Immature natural killer cell (primary cell): ENCODE results near the gene SMIM5. TPM values are rescaled to one million over a fixed set of nuclear protein-coding genes. Genes with fewer than 3 reads are reported as not detected.
A peak's percentile ranks its signal among the peaks of the same experiment; 100 is the strongest.
"Not testable (repeated sequence)": the region's sequence is repeated elsewhere in the genome, so short reads cannot be mapped to it uniquely, and the experiment has no call there.

Source experiments
- DNase-seq, 3 donors: peaks; one replicate each; pipeline ENCODE4 v3.0.0; 2022; ENCODE audit warnings: mixed read lengths in 1 of 3
- H3K27ac Mint-ChIP-seq, 6 donors: one replicate each; pipeline ENCODE4 v1.8.0; 2020; ENCODE audit warnings: mixed read lengths in 6 of 6, mild to moderate bottlenecking in 5 of 6, inconsistent platforms in 4 of 6, moderate library complexity in 3 of 6
- H3K27me3 Mint-ChIP-seq, 3 donors: one replicate each; pipeline ENCODE4 v1.8.0; 2020 to 2021; ENCODE audit warnings: low read depth in 3 of 3, mild to moderate bottlenecking in 3 of 3, mixed read lengths in 3 of 3, moderate library complexity in 3 of 3, inconsistent platforms in 1 of 3
- H3K36me3 Mint-ChIP-seq, 3 donors: one replicate each; pipeline ENCODE4 v1.8.0; 2020; ENCODE audit warnings: mixed read lengths in 3 of 3, inconsistent platforms in 2 of 3, mild to moderate bottlenecking in 2 of 3
- H3K4me1 Mint-ChIP-seq, 2 donors: one replicate each; pipeline ENCODE4 v1.8.0; 2020; ENCODE audit warnings: inconsistent platforms in 2 of 2, mild to moderate bottlenecking in 2 of 2, mixed read lengths in 2 of 2, moderate library complexity in 1 of 2
- H3K4me3 Mint-ChIP-seq, 5 donors: one replicate each; pipeline ENCODE4 v1.8.0; 2020; ENCODE audit warnings: mild to moderate bottlenecking in 5 of 5, mixed read lengths in 5 of 5, inconsistent platforms in 3 of 5, moderate library complexity in 3 of 5
- H3K9me3 Mint-ChIP-seq, 6 donors: one replicate each; pipeline ENCODE4 v1.8.0; 2020; ENCODE audit warnings: mild to moderate bottlenecking in 6 of 6, mixed read lengths in 6 of 6, inconsistent platforms in 4 of 6, moderate library complexity in 3 of 6
- polyA plus RNA-seq, 3 donors: library from polyadenylated mRNA; unstranded; fragments of 300-500 nt; fragmentation: Illumina TruSeq; gene quantifications; one replicate each; pipeline ENCODE4 v1.2.3, GENCODE V29; 2021

Gene SMIM5
- 1 to 10 TPM in 1 of 3 donors, not detected in 2; 1.1 TPM for polyA plus RNA-seq

DNA sequence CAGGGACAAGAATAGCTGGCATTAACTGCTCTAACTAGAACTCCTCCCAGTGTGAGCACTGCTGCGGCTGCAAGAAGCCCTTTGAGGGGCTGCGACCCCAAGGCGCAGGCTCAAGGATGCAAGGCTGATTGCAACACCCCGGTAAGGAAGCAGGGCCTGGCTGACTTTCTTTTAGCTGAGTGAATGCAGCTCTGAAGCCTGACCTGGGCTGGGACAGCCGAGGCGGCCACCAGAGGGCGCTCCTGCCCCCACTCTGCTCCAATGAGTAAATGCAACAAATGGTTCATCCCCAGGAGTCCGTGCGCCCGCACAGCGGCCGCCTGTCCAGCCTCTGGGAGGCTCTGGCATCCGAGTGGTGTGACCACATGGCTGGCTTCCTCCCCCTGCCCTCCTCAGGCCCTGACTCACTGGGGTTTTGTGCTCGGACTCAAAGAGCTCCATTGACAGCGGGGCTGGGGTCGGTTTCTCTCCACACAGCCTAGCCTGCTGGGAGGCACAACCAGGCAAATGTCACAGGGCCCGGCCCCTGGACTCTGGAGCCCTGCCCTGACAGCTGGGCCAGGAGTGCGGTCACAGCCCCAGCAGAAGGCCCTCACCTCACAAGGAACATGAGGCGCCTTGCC is at the start of gene SMIM5:
SMIM5 (plus strand) TSS at position 572 of the 623 bp plus-strand sequence. CDS start 6,768 bp downstream, outside the sequence.
- Mint-ChIP-seq H3K36me3 (no peaks in the 10 kb centered on the region), H3K4me1 (peaks cover 1 to 6% of the 10 kb centered on the region in 2 donors), H3K27me3 (peaks cover 0 to 3% (median 3%) of the 10 kb centered on the region in 3 donors), H3K4me3 (no peak within 1 kb of the TSS), H3K27ac (no peak within 1 kb of the TSS), H3K9me3 (no peaks in the 10 kb centered on the region)
- peak; percentile 67 to 78 (median 73) for DNase-seq

DNA sequence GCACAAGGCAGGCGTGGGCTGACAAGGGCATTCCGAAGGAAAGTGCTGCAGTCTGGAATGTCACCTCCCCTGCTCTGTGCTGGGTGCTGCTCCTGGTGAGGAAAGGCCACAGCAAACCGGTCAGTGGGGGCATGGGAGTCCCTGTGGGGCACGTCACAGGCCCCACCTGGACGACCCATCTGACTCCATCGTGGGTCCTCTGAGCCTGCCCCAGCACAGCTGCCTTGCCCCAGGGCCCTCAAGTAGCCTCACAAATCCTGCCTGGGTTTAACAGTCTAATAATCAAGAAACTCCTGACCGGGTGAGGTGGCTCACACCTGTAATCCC is 48.4 kb upstream of the SMIM5 start:
- Mint-ChIP-seq H3K4me3 (no peak overlapping the region), H3K27me3 (peaks cover 4 to 8% (median 5%) of the 10 kb centered on the region in 3 donors), H3K36me3 (no peaks in the 10 kb centered on the region), H3K9me3 (no peaks in the 10 kb centered on the region), H3K4me1 (peaks cover 28 to 31% of the 10 kb centered on the region in 2 donors), H3K27ac (no peak overlapping the region)
- DNase-seq = no peak

DNA sequence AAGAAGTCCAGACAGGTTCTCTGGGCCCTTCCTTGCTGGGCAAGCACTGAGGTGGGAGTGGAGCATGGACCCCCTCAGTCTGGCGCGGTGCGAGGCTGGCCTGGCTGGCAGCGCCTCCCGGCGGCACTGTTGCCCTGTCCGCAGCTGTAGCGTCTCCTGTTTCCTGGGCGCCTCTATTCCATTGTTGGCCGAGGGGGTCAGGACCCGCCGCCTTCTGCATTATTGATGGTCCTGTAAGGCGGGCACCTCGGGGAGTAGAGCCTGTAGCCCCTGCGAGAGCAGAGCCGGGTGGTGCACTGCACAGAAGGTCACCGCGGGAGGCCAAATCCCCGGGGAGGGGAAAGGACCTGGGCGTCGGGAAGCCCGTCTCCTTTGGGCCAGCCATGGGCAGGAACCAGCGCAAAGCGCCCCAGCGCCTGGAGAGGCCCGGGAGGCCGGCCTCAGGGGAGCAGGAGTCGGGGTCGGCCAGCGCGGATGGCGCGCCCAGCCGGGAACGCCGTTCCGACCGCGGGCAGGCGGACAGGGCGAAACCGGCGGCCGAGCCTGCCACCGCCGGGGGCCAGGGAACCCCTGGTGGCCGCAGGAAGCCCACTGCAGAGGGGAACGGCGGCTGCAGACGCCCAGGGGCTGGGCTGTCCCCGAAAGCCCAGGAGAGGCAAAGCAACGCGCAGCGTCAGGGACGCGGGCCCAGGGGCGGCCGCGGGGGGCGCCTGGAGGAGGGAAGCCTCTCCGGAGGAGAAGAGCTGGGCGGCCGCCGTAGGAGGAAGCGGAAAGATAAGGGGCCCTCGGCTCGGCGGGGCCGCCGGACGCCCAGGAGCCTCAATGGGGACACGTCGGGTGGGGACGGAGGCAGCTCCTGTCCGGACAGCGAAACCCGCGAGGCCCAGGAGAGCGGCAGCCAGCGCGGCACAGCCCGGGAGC is 45.3 kb upstream of the SMIM5 start, which contains the start of gene MYO15B:
MYO15B (plus strand) TSS at position 126 of the 921 bp plus-strand sequence; CDS start at position 384, 258 bp downstream.
- Mint-ChIP-seq H3K27ac (peak within 1 kb of the TSS in 5 of 6 donors; percentile 23 to 80 (median 59)), H3K4me1 (peaks cover 31% of the 10 kb centered on the region in 2 donors), H3K27me3 (peaks cover 2 to 10% (median 4%) of the 10 kb centered on the region in 3 donors), H3K4me3 (peak within 1 kb of the TSS; percentile 75 to 82 (median 81)), H3K36me3 (no peaks in the 10 kb centered on the region), H3K9me3 (no peaks in the 10 kb centered on the region)
- DNase-seq = peak; percentile 67 to 68 (median 67)

DNA sequence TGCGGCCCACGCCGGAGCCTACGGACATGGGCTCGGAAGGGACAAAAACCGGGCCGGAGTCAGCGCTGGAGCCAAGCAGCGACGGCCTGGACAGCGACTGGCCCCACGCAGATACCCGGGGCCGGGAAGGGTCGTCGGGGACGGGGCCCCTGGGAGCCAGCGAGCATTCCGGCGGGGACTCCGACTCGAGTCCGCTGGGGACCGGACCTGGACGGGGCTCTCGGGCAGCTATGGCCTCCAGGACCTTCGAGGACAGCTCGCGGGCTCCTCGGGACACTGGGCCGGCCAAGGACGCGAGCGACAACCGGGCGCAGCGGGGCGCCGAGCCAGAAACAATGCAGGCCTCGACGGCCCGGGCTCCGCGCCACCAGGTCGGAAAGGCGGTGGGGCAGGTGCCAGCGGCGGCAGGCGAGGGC is 44.6 kb upstream of the SMIM5 start:
- DNase-seq = no peak
- H3K27ac Mint-ChIP-seq = peak overlapping the region in 2 of 6 donors; percentile 55 to 80
- peaks cover 2 to 10% (median 4%) of the 10 kb centered on the region in 3 donors for H3K27me3 Mint-ChIP-seq
- no peaks in the 10 kb centered on the region for H3K9me3 Mint-ChIP-seq
- peak overlapping the region; percentile 64 to 82 (median 72) for H3K4me3 Mint-ChIP-seq
- H3K4me1 Mint-ChIP-seq = peaks cover 31% of the 10 kb centered on the region in 2 donors
- H3K36me3 Mint-ChIP-seq = no peaks in the 10 kb centered on the region

DNA sequence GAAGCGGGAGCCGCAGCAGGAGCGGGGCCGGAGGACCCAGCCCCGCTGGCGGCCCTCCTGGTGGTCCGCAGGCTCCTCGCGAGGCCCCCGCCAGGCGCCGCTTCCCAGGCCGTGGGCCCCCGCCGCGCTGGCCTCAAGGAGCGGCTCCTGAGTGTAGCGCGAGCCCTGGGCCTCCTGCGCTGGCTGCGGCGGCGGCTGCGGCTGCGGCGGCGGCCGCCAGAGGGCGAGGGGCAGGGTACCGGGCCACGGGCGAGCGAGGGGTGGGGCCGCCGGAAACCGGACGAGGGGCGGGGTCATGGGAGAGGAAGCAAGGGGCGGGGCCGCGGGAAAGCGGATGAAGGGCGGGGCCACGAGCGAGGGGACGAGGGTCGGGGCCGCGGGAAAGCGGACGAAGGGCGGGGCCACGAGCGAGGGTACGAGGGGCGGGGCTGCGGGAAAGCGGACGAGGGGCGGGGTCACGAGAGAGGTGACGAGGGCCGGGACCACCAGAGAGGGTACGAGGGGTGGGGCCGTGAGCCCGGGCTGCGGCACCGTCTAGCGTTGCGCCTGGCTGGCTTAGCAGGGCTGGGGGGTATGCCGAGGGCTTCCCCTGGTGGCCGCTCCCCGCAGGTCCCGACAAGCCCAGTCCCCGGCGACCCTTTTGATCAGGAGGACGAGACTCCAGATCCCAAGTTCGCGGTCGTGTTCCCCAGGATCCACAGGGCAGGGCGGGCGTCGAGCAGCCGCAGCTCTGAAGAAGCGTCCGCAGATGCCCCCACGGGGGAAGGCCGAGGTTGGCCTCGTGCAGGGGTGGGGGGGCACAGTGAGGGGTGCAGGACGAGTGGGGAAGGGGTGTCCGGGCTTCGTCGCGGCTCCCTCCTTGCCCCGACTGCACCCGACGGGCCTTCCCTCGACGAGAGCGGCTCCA is 44.0 kb upstream of the SMIM5 start:
- Mint-ChIP-seq H3K27ac (peak overlapping the region in 4 of 6 donors; percentile 7 to 92 (median 70)), H3K36me3 (no peaks in the 10 kb centered on the region), H3K4me1 (peaks cover 31% of the 10 kb centered on the region in 2 donors), H3K27me3 (peaks cover 2 to 10% (median 4%) of the 10 kb centered on the region in 3 donors), H3K4me3 (peak overlapping the region; percentile 75 to 89 (median 77)), H3K9me3 (no peaks in the 10 kb centered on the region)
- peak; percentile 86 to 90 (median 90) for DNase-seq

- peaks cover 31% of the 10 kb centered on the region in 2 donors for H3K4me1 Mint-ChIP-seq
- H3K36me3 Mint-ChIP-seq = no peaks in the 10 kb centered on the region
- peak overlapping the region in 4 of 5 donors; percentile 21 to 72 (median 44) for H3K4me3 Mint-ChIP-seq
- DNase-seq = no peak
- peaks cover 2 to 10% (median 4%) of the 10 kb centered on the region in 3 donors for H3K27me3 Mint-ChIP-seq
- peak overlapping the region in 4 of 6 donors; percentile 22 to 77 (median 63) for H3K27ac Mint-ChIP-seq
- H3K9me3 Mint-ChIP-seq = no peaks in the 10 kb centered on the region
These were observed 43.3 kb upstream of the SMIM5 start for GRCh38 chr17:75589919-75590303.

GRCh38 chr17:75590314-75590761 is 42.9 kb upstream of the SMIM5 start:
- H3K4me1 Mint-ChIP-seq = peaks cover 31% of the 10 kb centered on the region in 2 donors

GRCh38 chr17:75590849-75591721 is 42.1 kb upstream of the SMIM5 start:
- H3K36me3 Mint-ChIP-seq = no peaks in the 10 kb centered on the region
- H3K4me1 Mint-ChIP-seq = peaks cover 27 to 29% of the 10 kb centered on the region in 2 donors
- peaks cover 2 to 8% (median 2%) of the 10 kb centered on the region in 3 donors for H3K27me3 Mint-ChIP-seq
- peak overlapping the region in 4 of 6 donors; percentile 30 to 86 (median 60) for H3K27ac Mint-ChIP-seq
- H3K9me3 Mint-ChIP-seq = no peaks in the 10 kb centered on the region
- H3K4me3 Mint-ChIP-seq = peak overlapping the region; percentile 24 to 61 (median 45)
- DNase-seq = no peak

More at GRCh38 chr17:75590314-75590761, 42.9 kb upstream of the SMIM5 start:
- no peak for DNase-seq
- no peaks in the 10 kb centered on the region for H3K36me3 Mint-ChIP-seq
- peak overlapping the region in 4 of 6 donors; percentile 22 to 77 (median 63) for H3K27ac Mint-ChIP-seq
- no peaks in the 10 kb centered on the region for H3K9me3 Mint-ChIP-seq
- H3K4me3 Mint-ChIP-seq = peak overlapping the region; percentile 21 to 72 (median 44)
- peaks cover 2 to 10% (median 4%) of the 10 kb centered on the region in 3 donors for H3K27me3 Mint-ChIP-seq

DNA sequence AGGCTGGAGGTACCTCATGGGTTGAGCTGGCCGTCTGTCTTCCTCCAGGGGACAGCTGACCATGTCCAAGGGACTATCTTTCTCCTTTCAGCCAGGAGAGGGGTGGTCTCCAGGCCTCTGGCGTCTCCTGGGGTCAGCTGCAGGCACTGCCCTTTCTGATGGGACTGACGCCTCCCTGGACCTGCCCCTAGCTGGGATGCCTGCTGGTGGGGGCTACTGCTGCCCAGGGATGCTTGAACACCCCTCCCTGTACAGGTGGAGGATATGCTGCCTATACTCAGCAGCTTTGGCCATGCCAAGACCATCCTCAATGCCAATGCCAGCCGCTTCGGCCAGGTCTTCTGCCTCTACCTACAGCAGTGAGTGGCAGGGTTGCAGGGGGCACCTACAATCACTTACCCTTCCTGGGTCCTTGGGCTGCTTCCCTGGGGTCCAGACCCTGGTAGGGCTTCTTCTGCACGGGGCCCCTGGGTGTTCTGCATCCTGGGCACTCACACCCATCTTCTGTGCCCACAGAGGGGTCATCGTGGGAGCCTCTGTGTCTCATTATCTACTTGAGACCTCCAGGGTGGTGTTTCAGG is 41.4 kb upstream of the SMIM5 start:
- Mint-ChIP-seq H3K9me3 (no peaks in the 10 kb centered on the region), H3K27ac (no peak overlapping the region), H3K4me3 (no peak overlapping the region), H3K27me3 (peaks cover 2 to 8% (median 2%) of the 10 kb centered on the region in 3 donors), H3K36me3 (no peaks in the 10 kb centered on the region), H3K4me1 (peaks cover 22 to 24% of the 10 kb centered on the region in 2 donors)
- DNase-seq = no peak

DNA sequence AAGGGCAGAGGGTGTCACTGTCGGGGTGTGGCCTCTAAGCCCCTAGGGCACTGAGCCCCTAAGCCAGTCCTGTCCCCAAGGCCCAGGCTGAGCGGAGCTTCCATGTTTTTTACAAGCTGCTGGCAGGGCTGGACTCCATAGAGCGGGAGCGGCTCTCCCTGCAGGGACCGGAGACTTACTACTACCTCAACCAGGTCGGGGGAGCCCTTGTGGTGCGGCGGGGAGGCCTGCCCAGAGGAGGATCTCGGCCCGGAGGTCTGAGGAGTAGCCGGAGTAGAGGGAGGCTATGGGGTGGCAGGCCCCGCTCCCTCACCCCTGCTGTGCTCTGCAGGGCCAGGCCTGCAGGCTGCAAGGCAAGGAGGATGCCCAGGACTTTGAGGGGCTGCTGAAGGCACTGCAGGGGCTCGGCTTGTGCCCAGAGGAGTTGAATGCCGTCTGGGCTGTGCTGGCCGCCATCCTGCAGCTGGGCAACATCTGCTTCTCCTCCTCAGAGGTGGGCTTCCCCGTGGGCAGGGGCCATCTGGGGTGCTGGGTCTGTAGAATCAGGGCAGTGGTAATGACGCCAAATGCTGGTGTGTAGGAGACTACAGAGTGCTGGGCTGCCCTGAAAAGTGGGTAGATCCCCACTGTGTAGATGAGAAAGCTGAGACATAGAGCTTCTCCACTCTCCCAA is 40.8 kb upstream of the SMIM5 start:
- no peaks in the 10 kb centered on the region for H3K9me3 Mint-ChIP-seq
- no peak overlapping the region for H3K27ac Mint-ChIP-seq
- H3K4me1 Mint-ChIP-seq = peaks cover 16 to 18% of the 10 kb centered on the region in 2 donors
- no peak for DNase-seq
- no peak overlapping the region for H3K4me3 Mint-ChIP-seq
- H3K27me3 Mint-ChIP-seq = peaks cover 2 to 8% (median 2%) of the 10 kb centered on the region in 3 donors
- H3K36me3 Mint-ChIP-seq = no peaks in the 10 kb centered on the region

DNA sequence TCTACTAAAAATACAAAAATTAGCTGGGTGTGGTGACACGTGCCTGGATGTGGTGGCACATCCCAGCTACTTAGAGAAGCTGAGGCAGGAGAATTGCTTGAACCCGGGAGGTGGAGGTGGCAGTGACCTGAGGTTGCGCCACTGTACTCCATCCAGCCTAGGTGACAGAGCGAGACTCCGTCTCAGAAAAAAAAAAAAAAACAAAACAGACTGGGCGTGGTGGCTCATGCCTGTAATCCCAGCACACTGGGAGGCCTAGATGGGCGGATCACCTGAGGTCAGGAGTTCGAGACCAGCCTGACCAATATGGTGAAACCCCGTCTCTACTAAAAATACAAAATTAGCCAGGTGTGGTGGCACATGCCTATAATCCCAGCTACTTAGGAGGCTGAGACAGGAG is 39.8 kb upstream of the SMIM5 start:
- not testable (repeated sequence) for DNase-seq, H3K4me3 Mint-ChIP-seq, H3K27me3 Mint-ChIP-seq, H3K9me3 Mint-ChIP-seq, H3K36me3 Mint-ChIP-seq, H3K27ac Mint-ChIP-seq
- peaks cover 14 to 15% of the 10 kb centered on the region in 2 donors for H3K4me1 Mint-ChIP-seq
